Tibial artery (tissue), 4 donors: Measurements from ENCODE around the gene ST8SIA5.

Experiments used
- DNase-seq, 2 donors: peaks; one replicate each; pipeline ENCODE4 v3.0.0-alpha.2; 2019
- H3K27ac ChIP-seq, 2 donors: fragments of 200-600 bp; sonication (generic) in 1 of 2; 1 replicate in 1 of 2; 2 replicates in 1 of 2; pipeline ENCODE4 v1.5.1; 2018 to 2019; ENCODE audit warnings: mild to moderate bottlenecking in 1 of 2
- H3K27me3 ChIP-seq, 2 donors: fragments of 200-600 bp; sonication (generic) in 1 of 2; one replicate each; pipeline versions ENCODE4 v1.5.1 to v1.6.0; 2016 to 2019
- H3K36me3 ChIP-seq, 3 donors: fragments of 200-600 bp; sonication (generic) in 2 of 3; one replicate each; pipeline ENCODE4 v1.5.1; 2016 to 2019; ENCODE audit warnings: mild to moderate bottlenecking in 2 of 3
- H3K4me1 ChIP-seq, 4 donors: fragments of 200-600 bp; sonication (generic) in 2 of 4; 1 replicate in 3 of 4; 2 replicates in 1 of 4; pipeline ENCODE4 v1.5.1; 2016 to 2019
- H3K4me3 ChIP-seq, 2 donors: fragments of 200-600 bp; sonication (generic) in 1 of 2; 1 replicate in 1 of 2; 2 replicates in 1 of 2; pipeline ENCODE4 v1.5.1; 2018 to 2019; ENCODE audit warnings: mild to moderate bottlenecking in 2 of 2
- H3K9me3 ChIP-seq, 3 donors: fragments of 200-600 bp; sonication (generic) in 1 of 3; one replicate each; pipeline ENCODE4 v1.5.1; 2016 to 2019
- intact Hi-C: fragments of 100-400 bp; cut with DNase I; formaldehyde crosslinking; loops from one replicate; pipeline ENCODE4 v1.15.0; 2023; ENCODE audit warnings: low total_unique reads
- TF ChIP-seq, protein P1 (sequence below), 2 experiments: fragments of 200-600 bp in 1 of 2; fragments of 450-650 bp in 1 of 2; IDR thresholded peaks; one replicate each; pipeline ENCODE4 v1.5.1; 2017 to 2019; ENCODE audit warnings: antibody characterized with exemption in 2 of 2, mild to moderate bottlenecking in 1 of 2, moderate library complexity in 1 of 2

Gene ST8SIA5

DNA sequence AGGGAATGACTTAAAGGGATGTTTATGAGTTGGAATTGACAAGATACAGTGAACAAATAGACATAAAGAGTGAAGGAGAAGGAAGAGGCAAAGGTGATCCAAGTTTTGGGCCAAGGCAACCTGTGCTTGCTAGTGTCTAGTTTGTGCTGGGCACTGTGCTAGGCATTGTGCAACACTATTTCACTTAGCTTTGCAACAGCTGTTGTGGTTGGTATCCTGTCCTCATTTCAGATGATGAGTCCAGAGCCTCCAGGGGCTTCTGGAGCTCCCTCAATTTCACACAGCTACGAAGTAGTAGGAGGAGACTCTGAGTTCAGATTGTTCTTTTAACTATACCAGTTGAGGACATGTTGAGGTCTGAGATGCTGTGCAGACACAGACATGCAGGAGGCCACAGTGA, 81.7 kb downstream of the ST8SIA5 start:
- TF ChIP-seq, protein P1, sequence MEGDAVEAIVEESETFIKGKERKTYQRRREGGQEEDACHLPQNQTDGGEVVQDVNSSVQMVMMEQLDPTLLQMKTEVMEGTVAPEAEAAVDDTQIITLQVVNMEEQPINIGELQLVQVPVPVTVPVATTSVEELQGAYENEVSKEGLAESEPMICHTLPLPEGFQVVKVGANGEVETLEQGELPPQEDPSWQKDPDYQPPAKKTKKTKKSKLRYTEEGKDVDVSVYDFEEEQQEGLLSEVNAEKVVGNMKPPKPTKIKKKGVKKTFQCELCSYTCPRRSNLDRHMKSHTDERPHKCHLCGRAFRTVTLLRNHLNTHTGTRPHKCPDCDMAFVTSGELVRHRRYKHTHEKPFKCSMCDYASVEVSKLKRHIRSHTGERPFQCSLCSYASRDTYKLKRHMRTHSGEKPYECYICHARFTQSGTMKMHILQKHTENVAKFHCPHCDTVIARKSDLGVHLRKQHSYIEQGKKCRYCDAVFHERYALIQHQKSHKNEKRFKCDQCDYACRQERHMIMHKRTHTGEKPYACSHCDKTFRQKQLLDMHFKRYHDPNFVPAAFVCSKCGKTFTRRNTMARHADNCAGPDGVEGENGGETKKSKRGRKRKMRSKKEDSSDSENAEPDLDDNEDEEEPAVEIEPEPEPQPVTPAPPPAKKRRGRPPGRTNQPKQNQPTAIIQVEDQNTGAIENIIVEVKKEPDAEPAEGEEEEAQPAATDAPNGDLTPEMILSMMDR (IDR thresholded peaks at IDR 0.05): no peak
- H3K27ac ChIP-seq: no peak overlapping the region
- H3K4me1 ChIP-seq: no peaks in the 10 kb centered on the region
- no peaks in the 10 kb centered on the region for H3K9me3 ChIP-seq
- DNase-seq: no peak
- H3K4me3 ChIP-seq: no peak overlapping the region
- H3K27me3 ChIP-seq: peaks cover 0 to 6% of the 10 kb centered on the region in 2 donors
- intact Hi-C loops: no loop called here
- H3K36me3 ChIP-seq: no peaks in the 10 kb centered on the region

DNA sequence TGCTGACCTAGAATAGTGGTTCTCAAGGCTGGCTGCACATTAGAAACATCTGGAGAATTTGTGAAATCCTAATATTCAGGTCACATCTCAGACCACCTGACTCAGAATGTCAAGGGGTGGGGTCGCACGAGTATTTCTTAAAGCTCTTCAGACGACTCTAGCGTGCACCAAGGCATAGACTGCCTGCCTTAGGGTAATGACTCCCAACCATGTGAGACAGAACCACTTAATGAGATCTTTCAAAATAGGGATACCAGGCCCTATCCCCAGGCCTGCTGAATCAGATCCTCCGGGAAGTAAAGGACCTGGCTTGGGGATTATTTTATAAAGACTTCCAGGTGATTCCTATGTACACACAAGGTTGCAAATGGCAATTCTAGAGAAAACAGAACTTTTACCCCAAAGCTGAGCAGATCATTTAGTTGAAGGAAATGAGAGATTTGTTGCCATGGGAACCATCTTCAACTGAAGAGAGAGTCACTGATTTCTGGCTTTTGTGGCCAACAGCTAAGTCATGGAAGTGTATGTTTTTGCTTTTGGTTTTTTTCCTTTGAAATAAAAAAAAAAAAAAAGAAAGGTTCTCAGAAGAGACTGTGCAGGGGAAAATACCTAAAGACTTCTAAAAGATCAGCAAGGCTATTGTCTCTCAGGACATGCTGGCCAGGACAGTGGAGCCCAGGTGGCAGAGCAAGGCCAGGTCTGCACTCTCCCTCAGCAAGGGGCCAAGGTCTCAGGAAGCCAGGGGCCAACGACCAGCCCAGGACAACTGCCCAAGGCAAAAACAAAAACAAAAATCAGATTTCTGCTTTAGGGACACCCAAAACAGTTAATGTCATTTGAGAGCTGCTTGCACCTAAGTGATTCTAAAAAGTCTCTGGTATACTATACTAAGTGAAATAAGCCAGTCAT, 84.5 kb downstream of the ST8SIA5 start:
- Histone ChIP-seq H3K4me3 (no peak overlapping the region), H3K9me3 (no peaks in the 10 kb centered on the region), H3K27ac (no peak overlapping the region), H3K4me1 (no peaks in the 10 kb centered on the region), H3K27me3 (peaks cover 0 to 7% of the 10 kb centered on the region in 2 donors), H3K36me3 (no peaks in the 10 kb centered on the region)
- no peak for DNase-seq
- intact Hi-C loops: no loop called here
- TF ChIP-seq, protein P1 (IDR thresholded peaks at IDR 0.05): no peak

DNA sequence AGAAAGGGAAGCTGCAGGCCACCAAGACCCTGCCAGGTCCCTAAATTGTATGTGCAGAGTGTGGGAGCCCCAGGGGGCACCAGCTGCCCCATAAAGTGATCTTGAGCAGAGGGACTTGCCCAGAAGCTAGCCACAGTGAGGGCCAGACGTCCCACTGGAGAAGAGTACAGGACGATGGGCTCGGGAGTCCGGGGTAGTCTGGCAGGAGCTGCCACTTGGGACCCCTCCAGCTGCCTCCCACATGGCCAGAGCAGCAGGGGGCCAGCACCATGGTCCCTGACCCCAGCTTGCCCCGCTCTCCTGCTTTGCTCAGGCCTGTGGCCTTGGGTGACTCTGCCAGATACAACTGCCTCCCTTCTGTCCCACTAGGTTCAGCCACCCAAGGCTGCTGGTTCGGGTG, 88.2 kb downstream of the ST8SIA5 start:
- no peaks in the 10 kb centered on the region for H3K9me3 ChIP-seq
- intact Hi-C loops: no loop called here
- no peaks in the 10 kb centered on the region for H3K4me1 ChIP-seq
- no peaks in the 10 kb centered on the region for H3K36me3 ChIP-seq
- peaks cover 0 to 7% of the 10 kb centered on the region in 2 donors for H3K27me3 ChIP-seq
- DNase-seq: no peak
- no peak overlapping the region for H3K27ac ChIP-seq
- TF ChIP-seq, protein P1 (IDR thresholded peaks at IDR 0.05): no peak
- H3K4me3 ChIP-seq: no peak overlapping the region

DNA sequence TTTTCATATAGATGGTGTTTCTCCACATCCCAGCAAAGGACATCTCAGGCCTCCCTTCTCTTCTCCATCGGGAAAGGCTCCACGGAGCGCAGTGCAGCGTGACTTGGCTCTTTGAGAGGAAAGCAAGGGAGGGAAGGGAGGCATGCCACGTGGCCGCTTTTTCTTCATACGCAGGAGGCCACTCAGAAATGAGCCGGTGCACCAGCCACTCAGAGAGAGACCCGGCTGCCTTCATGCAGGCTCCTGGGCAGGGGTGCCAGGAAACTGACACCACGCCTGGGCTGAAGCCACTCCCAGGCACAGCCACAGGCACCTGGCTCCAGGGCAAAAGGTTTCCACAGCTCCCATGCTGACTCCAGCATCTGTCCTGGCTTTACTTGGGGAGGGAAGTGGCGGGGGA, 88.7 kb downstream of the ST8SIA5 start:
- Histone ChIP-seq H3K9me3 (no peaks in the 10 kb centered on the region), H3K27me3 (peaks cover 0 to 7% of the 10 kb centered on the region in 2 donors), H3K27ac (no peak overlapping the region), H3K4me3 (no peak overlapping the region), H3K36me3 (no peaks in the 10 kb centered on the region), H3K4me1 (no peaks in the 10 kb centered on the region)
- TF ChIP-seq, protein P1 (IDR thresholded peaks at IDR 0.05): no peak
- intact Hi-C loops: no loop called here
- no peak for DNase-seq

DNA sequence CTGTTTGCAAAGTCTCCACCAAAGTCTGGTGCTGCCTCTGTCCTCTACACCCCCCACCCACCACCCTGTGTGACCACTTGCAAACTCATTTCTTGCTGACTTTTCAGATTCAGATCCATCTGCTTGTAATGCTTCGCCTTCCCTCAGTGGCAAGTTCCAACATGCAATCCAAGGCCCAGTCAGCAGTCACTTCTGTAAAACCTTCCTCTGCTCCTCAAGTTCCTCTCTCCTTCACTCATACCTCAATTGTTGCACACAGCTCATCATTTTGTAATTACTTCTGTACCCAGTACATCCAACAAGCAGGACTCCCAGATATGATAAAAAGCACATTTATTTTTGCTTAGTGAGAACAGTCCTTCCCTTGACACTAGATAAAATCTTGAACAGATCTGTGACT, 93.3 kb downstream of the ST8SIA5 start:
- no peaks in the 10 kb centered on the region for H3K27me3 ChIP-seq
- H3K9me3 ChIP-seq: no peaks in the 10 kb centered on the region
- intact Hi-C loops: no loop called here
- no peaks in the 10 kb centered on the region for H3K36me3 ChIP-seq
- H3K4me3 ChIP-seq: no peak overlapping the region
- no peaks in the 10 kb centered on the region for H3K4me1 ChIP-seq
- TF ChIP-seq, protein P1 (IDR thresholded peaks at IDR 0.05): no peak
- no peak overlapping the region for H3K27ac ChIP-seq
- DNase-seq: no peak
